ENCODE measurements around the gene SMYD3.
A peak's percentile ranks its signal among the peaks of the same experiment; 100 is the strongest.

SMYD3 gene

GRCh38 chr1:246037832-246038231 is 469.2 kb downstream of the SMYD3 start:
- no CpG with 5 or more reads among the region's 1 CpG for WGBS (ENCODE audit: insufficient coverage)
- Histone ChIP-seq H3K27ac (ENCODE audit: insufficient read depth in 1 of 2, low read depth in 1 of 2, low read length in 2 of 2, poor library complexity in 1 of 2, severe bottlenecking in 2 of 2) (no peak overlapping the region), H3K36me3 (ENCODE audit: control insufficient read depth in 4 of 4, insufficient read depth in 4 of 4, low read length in 3 of 4) (peaks cover 0 to 2% (median 0%) of the 10 kb centered on the region in 4 experiments), H3K27me3 (replicated peaks in 2 of 5; ENCODE audit: control insufficient read depth in 4 of 5, insufficient read depth in 5 of 5, low read length in 4 of 5) (no peaks in the 10 kb centered on the region), H3K9me3 (ENCODE audit: control extremely low read depth in 1 of 5, control insufficient read depth in 4 of 5, insufficient read depth in 2 of 5, low read depth in 1 of 5, low read length in 4 of 5) (peaks cover 0 to 1% (median 0%) of the 10 kb centered on the region in 5 experiments), H3K4me1 (ENCODE audit: control extremely low read depth in 1 of 4, control insufficient read depth in 4 of 4, insufficient read depth in 4 of 4, low read length in 3 of 4) (peaks cover 4 to 18% (median 13%) of the 10 kb centered on the region in 4 experiments), H3K4me3 (ENCODE audit: control insufficient read depth in 1 of 7, extremely low read depth in 1 of 7, insufficient read depth in 4 of 7, low read depth in 2 of 7, low read length in 6 of 7) (peak overlapping the region in 1 of 7 experiments; percentile 26)
- ChIA-PET POLR2A (no interaction called here), CTCF (interaction anchor here (0.9 to 1.4 kb wide), 5 partner anchors 19 to 32 kb away, joined by 3 to 5 read pairs (median 3); no protein-coding TSS in a partner anchor)
- peak in 1 of 3 donors; percentile 33 for DNase-seq

- Histone ChIP-seq H3K27ac (ENCODE audit: insufficient read depth in 1 of 2, low read depth in 1 of 2, low read length in 2 of 2, poor library complexity in 1 of 2, severe bottlenecking in 2 of 2) (no peak overlapping the region), H3K9me3 (ENCODE audit: control extremely low read depth in 1 of 5, control insufficient read depth in 4 of 5, insufficient read depth in 2 of 5, low read depth in 1 of 5, low read length in 4 of 5) (no peaks in the 10 kb centered on the region), H3K36me3 (ENCODE audit: control insufficient read depth in 4 of 4, insufficient read depth in 4 of 4, low read length in 3 of 4) (no peaks in the 10 kb centered on the region), H3K4me3 (ENCODE audit: control insufficient read depth in 1 of 7, extremely low read depth in 1 of 7, insufficient read depth in 4 of 7, low read depth in 2 of 7, low read length in 6 of 7) (no peak overlapping the region), H3K4me1 (ENCODE audit: control extremely low read depth in 1 of 4, control insufficient read depth in 4 of 4, insufficient read depth in 4 of 4, low read length in 3 of 4) (peaks cover 4 to 20% (median 13%) of the 10 kb centered on the region in 4 experiments), H3K27me3 (replicated peaks in 2 of 5; ENCODE audit: control insufficient read depth in 4 of 5, insufficient read depth in 5 of 5, low read length in 4 of 5) (no peaks in the 10 kb centered on the region)
- 100% methylated on average over 1 of the region's 1 CpG for WGBS (ENCODE audit: insufficient coverage)
- POLR2A ChIA-PET = no interaction called here
- CTCF ChIA-PET = no interaction called here
- DNase-seq = no peak
Measured at GRCh38 chr1:246036175-246036574, 470.9 kb downstream of the SMYD3 start.

GRCh38 chr1:246035060-246035541 is 472.0 kb downstream of the SMYD3 start:
- Histone ChIP-seq H3K9me3 (ENCODE audit: control extremely low read depth in 1 of 5, control insufficient read depth in 4 of 5, insufficient read depth in 2 of 5, low read depth in 1 of 5, low read length in 4 of 5) (no peaks in the 10 kb centered on the region), H3K27ac (ENCODE audit: insufficient read depth in 1 of 2, low read depth in 1 of 2, low read length in 2 of 2, poor library complexity in 1 of 2, severe bottlenecking in 2 of 2) (no peak overlapping the region), H3K36me3 (ENCODE audit: control insufficient read depth in 4 of 4, insufficient read depth in 4 of 4, low read length in 3 of 4) (no peaks in the 10 kb centered on the region), H3K4me3 (ENCODE audit: control insufficient read depth in 1 of 7, extremely low read depth in 1 of 7, insufficient read depth in 4 of 7, low read depth in 2 of 7, low read length in 6 of 7) (no peak overlapping the region), H3K27me3 (replicated peaks in 2 of 5; ENCODE audit: control insufficient read depth in 4 of 5, insufficient read depth in 5 of 5, low read length in 4 of 5) (no peaks in the 10 kb centered on the region), H3K4me1 (ENCODE audit: control extremely low read depth in 1 of 4, control insufficient read depth in 4 of 4, insufficient read depth in 4 of 4, low read length in 3 of 4) (peaks cover 4 to 20% (median 13%) of the 10 kb centered on the region in 4 experiments)
- ChIA-PET POLR2A (no interaction called here), CTCF (no interaction called here)
- DNase-seq = no peak
- WGBS (ENCODE audit: insufficient coverage) = 96% methylated on average over 9 of the region's 11 CpGs

GRCh38 chr1:246034630-246035029 is 472.4 kb downstream of the SMYD3 start:
- Histone ChIP-seq H3K27ac (ENCODE audit: insufficient read depth in 1 of 2, low read depth in 1 of 2, low read length in 2 of 2, poor library complexity in 1 of 2, severe bottlenecking in 2 of 2) (no peak overlapping the region), H3K27me3 (replicated peaks in 2 of 5; ENCODE audit: control insufficient read depth in 4 of 5, insufficient read depth in 5 of 5, low read length in 4 of 5) (no peaks in the 10 kb centered on the region), H3K9me3 (ENCODE audit: control extremely low read depth in 1 of 5, control insufficient read depth in 4 of 5, insufficient read depth in 2 of 5, low read depth in 1 of 5, low read length in 4 of 5) (no peaks in the 10 kb centered on the region), H3K4me1 (ENCODE audit: control extremely low read depth in 1 of 4, control insufficient read depth in 4 of 4, insufficient read depth in 4 of 4, low read length in 3 of 4) (peaks cover 4 to 20% (median 13%) of the 10 kb centered on the region in 4 experiments), H3K4me3 (ENCODE audit: control insufficient read depth in 1 of 7, extremely low read depth in 1 of 7, insufficient read depth in 4 of 7, low read depth in 2 of 7, low read length in 6 of 7) (no peak overlapping the region), H3K36me3 (ENCODE audit: control insufficient read depth in 4 of 4, insufficient read depth in 4 of 4, low read length in 3 of 4) (no peaks in the 10 kb centered on the region)
- ChIA-PET POLR2A (no interaction called here), CTCF (no interaction called here)
- no peak for DNase-seq
- 100% methylated on average over 7 of the region's 12 CpGs for WGBS (ENCODE audit: insufficient coverage)

- H3K4me3 ChIP-seq (ENCODE audit: control insufficient read depth in 1 of 7, extremely low read depth in 1 of 7, insufficient read depth in 4 of 7, low read depth in 2 of 7, low read length in 6 of 7) = no peak overlapping the region
- CTCF ChIA-PET = interaction anchor here (1.0 to 1.2 kb wide), 2 partner anchors 21 to 71 kb away, joined by 3 read pairs; no protein-coding TSS in a partner anchor
Measured at GRCh38 chr1:246032984-246033383, 474.1 kb downstream of the SMYD3 start.

GRCh38 chr1:246032031-246032551 is 475.0 kb downstream of the SMYD3 start:
- POLR2A ChIA-PET = no interaction called here

More at GRCh38 chr1:246032984-246033383, 474.1 kb downstream of the SMYD3 start:
- no CpG with 5 or more reads among the region's 1 CpG for WGBS (ENCODE audit: insufficient coverage)
- Histone ChIP-seq H3K4me1 (ENCODE audit: control extremely low read depth in 1 of 4, control insufficient read depth in 4 of 4, insufficient read depth in 4 of 4, low read length in 3 of 4) (peaks cover 0 to 11% (median 7%) of the 10 kb centered on the region in 4 experiments), H3K27ac (ENCODE audit: insufficient read depth in 1 of 2, low read depth in 1 of 2, low read length in 2 of 2, poor library complexity in 1 of 2, severe bottlenecking in 2 of 2) (no peak overlapping the region), H3K27me3 (replicated peaks in 2 of 5; ENCODE audit: control insufficient read depth in 4 of 5, insufficient read depth in 5 of 5, low read length in 4 of 5) (no peaks in the 10 kb centered on the region), H3K36me3 (ENCODE audit: control insufficient read depth in 4 of 4, insufficient read depth in 4 of 4, low read length in 3 of 4) (no peaks in the 10 kb centered on the region), H3K9me3 (ENCODE audit: control extremely low read depth in 1 of 5, control insufficient read depth in 4 of 5, insufficient read depth in 2 of 5, low read depth in 1 of 5, low read length in 4 of 5) (no peaks in the 10 kb centered on the region)
- POLR2A ChIA-PET = no interaction called here
- DNase-seq = no peak

GRCh38 chr1:246029616-246030015 is 477.5 kb downstream of the SMYD3 start:
- peaks cover 0 to 2% (median 0%) of the 10 kb centered on the region in 4 experiments for H3K4me1 ChIP-seq (ENCODE audit: control extremely low read depth in 1 of 4, control insufficient read depth in 4 of 4, insufficient read depth in 4 of 4, low read length in 3 of 4)
- H3K27me3 ChIP-seq (replicated peaks in 2 of 5; ENCODE audit: control insufficient read depth in 4 of 5, insufficient read depth in 5 of 5, low read length in 4 of 5) = no peaks in the 10 kb centered on the region
- DNase-seq = peak; percentile 11 to 55 (median 40)
- no peaks in the 10 kb centered on the region for H3K36me3 ChIP-seq (ENCODE audit: control insufficient read depth in 4 of 4, insufficient read depth in 4 of 4, low read length in 3 of 4)
- ChIA-PET CTCF (no interaction called here), POLR2A (no interaction called here)
- H3K9me3 ChIP-seq (ENCODE audit: control extremely low read depth in 1 of 5, control insufficient read depth in 4 of 5, insufficient read depth in 2 of 5, low read depth in 1 of 5, low read length in 4 of 5) = no peaks in the 10 kb centered on the region
- no peak overlapping the region for H3K4me3 ChIP-seq (ENCODE audit: control insufficient read depth in 1 of 7, extremely low read depth in 1 of 7, insufficient read depth in 4 of 7, low read depth in 2 of 7, low read length in 6 of 7)
- no peak overlapping the region for H3K27ac ChIP-seq (ENCODE audit: insufficient read depth in 1 of 2, low read depth in 1 of 2, low read length in 2 of 2, poor library complexity in 1 of 2, severe bottlenecking in 2 of 2)
- no CpG with 5 or more reads among the region's 1 CpG for WGBS (ENCODE audit: insufficient coverage)

More at GRCh38 chr1:246032031-246032551, 475.0 kb downstream of the SMYD3 start:
- Histone ChIP-seq H3K27ac (ENCODE audit: insufficient read depth in 1 of 2, low read depth in 1 of 2, low read length in 2 of 2, poor library complexity in 1 of 2, severe bottlenecking in 2 of 2) (no peak overlapping the region), H3K27me3 (replicated peaks in 2 of 5; ENCODE audit: control insufficient read depth in 4 of 5, insufficient read depth in 5 of 5, low read length in 4 of 5) (no peaks in the 10 kb centered on the region), H3K36me3 (ENCODE audit: control insufficient read depth in 4 of 4, insufficient read depth in 4 of 4, low read length in 3 of 4) (no peaks in the 10 kb centered on the region), H3K4me1 (ENCODE audit: control extremely low read depth in 1 of 4, control insufficient read depth in 4 of 4, insufficient read depth in 4 of 4, low read length in 3 of 4) (peaks cover 0 to 3% (median 0%) of the 10 kb centered on the region in 4 experiments), H3K4me3 (ENCODE audit: control insufficient read depth in 1 of 7, extremely low read depth in 1 of 7, insufficient read depth in 4 of 7, low read depth in 2 of 7, low read length in 6 of 7) (no peak overlapping the region), H3K9me3 (ENCODE audit: control extremely low read depth in 1 of 5, control insufficient read depth in 4 of 5, insufficient read depth in 2 of 5, low read depth in 1 of 5, low read length in 4 of 5) (no peaks in the 10 kb centered on the region)
- no peak for DNase-seq
- WGBS (ENCODE audit: insufficient coverage) = 100% methylated on average over 2 of the region's 3 CpGs
- CTCF ChIA-PET = interaction anchor here (0.6 kb wide), 1 partner anchor 1823 kb away, joined by 3 read pairs; no protein-coding TSS in a partner anchor

All from common myeloid progenitor, CD34-positive (primary cell).